ENCODE data around the gene METRN.

METRN gene

GRCh38 chr16:711084-711483, 3.8 kb upstream of the METRN start:
- DNase-seq, result no peak

- DNase-seq, result peak; percentile 83 to 94 (median 88)
Measured at GRCh38 chr16:711548-712320, 3.2 kb upstream of the METRN start.

GRCh38 chr16:712740-713250, 2.1 kb upstream of the METRN start:
- peak; percentile 62 to 81 (median 67) for DNase-seq

- DNase-seq, result no peak
Measured at GRCh38 chr16:714079-714478, 839 bp upstream of the METRN start.

- DNase-seq, result peak in 2 of 3 donors; percentile 34 to 56
Measured at GRCh38 chr16:715477-716199, 720 bp downstream of the METRN start.

- DNase-seq, result no peak
Measured at GRCh38 chr16:716200-716568, 1.3 kb downstream of the METRN start.

- no peak for DNase-seq
Measured at GRCh38 chr16:716768-717325, 1.9 kb downstream of the METRN start.

- DNase-seq, result no peak
Measured at GRCh38 chr16:717450-718245, 2.7 kb downstream of the METRN start.

- DNase-seq, result no peak
Measured at GRCh38 chr16:718389-718788, 3.5 kb downstream of the METRN start.

- no peak for DNase-seq
Measured at GRCh38 chr16:718922-719321, 4.0 kb downstream of the METRN start.

- DNase-seq, result no peak
Measured at GRCh38 chr16:719815-720446, 5.0 kb downstream of the METRN start.

- peak; percentile 40 to 58 (median 44) for DNase-seq
Measured at GRCh38 chr16:720447-720989, 5.6 kb downstream of the METRN start.

- DNase-seq, result peak; percentile 75 to 90 (median 81)
Measured at GRCh38 chr16:720990-721764, 6.3 kb downstream of the METRN start, which contains the start of gene ANTKMT. Gene ANTKMT (plus strand): TSS chr16:721146. CDS start chr16:721275, 129 bp downstream.

- DNase-seq, result no peak
Measured at GRCh38 chr16:721765-722540, 7.0 kb downstream of the METRN start.

- DNase-seq, result no peak
Measured at GRCh38 chr16:722835-723633, 8.1 kb downstream of the METRN start.

- no peak for DNase-seq
Measured at GRCh38 chr16:723695-724094, 8.8 kb downstream of the METRN start.

- no peak for DNase-seq
Measured at GRCh38 chr16:724188-725040, 9.5 kb downstream of the METRN start.

- DNase-seq, result no peak
Measured at GRCh38 chr16:725041-725376, 10.1 kb downstream of the METRN start.

Measured in suppressor macrophage treated with lipopolysaccharide for 1 hour (primary cell).